Measurements from ENCODE around the gene KIF17. TPM values are rescaled to one million over a fixed set of nuclear protein-coding genes. Genes with fewer than 3 reads are reported as not detected.

KIF17 gene
- total and polyA plus RNA-seq, 8 donors = 0.20 to 1.1 (median 0.69) TPM

DNA sequence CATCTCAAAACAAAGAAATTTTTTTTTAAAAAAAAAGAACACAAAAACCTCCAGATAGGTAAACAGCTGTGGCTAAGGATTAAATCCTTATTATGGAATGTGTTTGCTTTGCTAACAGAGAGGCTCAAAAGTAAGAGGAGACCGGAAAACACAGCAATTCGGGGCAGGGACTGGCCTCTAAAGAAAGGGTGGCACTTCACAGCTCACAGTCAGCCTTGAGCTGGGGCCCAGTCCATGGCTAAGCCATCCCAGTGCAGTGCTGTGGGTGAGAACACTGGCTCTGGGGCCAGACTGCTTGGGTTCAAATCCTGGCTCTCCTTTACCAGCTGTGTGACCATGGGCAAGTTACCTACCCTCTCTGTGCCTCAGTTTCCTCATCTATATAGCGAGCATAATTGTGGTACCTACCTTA, 28.2 kb downstream of the KIF17 start:
- no peaks in the 10 kb centered on the region for H3K4me1 ChIP-seq
- H3K36me3 ChIP-seq = no peaks in the 10 kb centered on the region
- 68 to 76% methylated on average over 3 of the region's 3 CpGs for WGBS, 2 donors
- no peak for ATAC-seq
- TF ChIP-seq, protein P1, sequence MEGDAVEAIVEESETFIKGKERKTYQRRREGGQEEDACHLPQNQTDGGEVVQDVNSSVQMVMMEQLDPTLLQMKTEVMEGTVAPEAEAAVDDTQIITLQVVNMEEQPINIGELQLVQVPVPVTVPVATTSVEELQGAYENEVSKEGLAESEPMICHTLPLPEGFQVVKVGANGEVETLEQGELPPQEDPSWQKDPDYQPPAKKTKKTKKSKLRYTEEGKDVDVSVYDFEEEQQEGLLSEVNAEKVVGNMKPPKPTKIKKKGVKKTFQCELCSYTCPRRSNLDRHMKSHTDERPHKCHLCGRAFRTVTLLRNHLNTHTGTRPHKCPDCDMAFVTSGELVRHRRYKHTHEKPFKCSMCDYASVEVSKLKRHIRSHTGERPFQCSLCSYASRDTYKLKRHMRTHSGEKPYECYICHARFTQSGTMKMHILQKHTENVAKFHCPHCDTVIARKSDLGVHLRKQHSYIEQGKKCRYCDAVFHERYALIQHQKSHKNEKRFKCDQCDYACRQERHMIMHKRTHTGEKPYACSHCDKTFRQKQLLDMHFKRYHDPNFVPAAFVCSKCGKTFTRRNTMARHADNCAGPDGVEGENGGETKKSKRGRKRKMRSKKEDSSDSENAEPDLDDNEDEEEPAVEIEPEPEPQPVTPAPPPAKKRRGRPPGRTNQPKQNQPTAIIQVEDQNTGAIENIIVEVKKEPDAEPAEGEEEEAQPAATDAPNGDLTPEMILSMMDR (IDR thresholded peaks at IDR 0.05) = no peak
- H3K4me3 ChIP-seq = no peak overlapping the region
- H3K27ac ChIP-seq = no peak overlapping the region
- DNase-seq = no peak
- H3K27me3 ChIP-seq = no peaks in the 10 kb centered on the region
- intact Hi-C loops (cut with DNase I) = loop anchor here in 1 of 3 donors (10.0 kb wide), 1 partner anchor 505 kb away; no protein-coding TSS in a partner anchor
- FAIRE-seq = no peak
- H3K9me3 ChIP-seq = no peaks in the 10 kb centered on the region

DNA sequence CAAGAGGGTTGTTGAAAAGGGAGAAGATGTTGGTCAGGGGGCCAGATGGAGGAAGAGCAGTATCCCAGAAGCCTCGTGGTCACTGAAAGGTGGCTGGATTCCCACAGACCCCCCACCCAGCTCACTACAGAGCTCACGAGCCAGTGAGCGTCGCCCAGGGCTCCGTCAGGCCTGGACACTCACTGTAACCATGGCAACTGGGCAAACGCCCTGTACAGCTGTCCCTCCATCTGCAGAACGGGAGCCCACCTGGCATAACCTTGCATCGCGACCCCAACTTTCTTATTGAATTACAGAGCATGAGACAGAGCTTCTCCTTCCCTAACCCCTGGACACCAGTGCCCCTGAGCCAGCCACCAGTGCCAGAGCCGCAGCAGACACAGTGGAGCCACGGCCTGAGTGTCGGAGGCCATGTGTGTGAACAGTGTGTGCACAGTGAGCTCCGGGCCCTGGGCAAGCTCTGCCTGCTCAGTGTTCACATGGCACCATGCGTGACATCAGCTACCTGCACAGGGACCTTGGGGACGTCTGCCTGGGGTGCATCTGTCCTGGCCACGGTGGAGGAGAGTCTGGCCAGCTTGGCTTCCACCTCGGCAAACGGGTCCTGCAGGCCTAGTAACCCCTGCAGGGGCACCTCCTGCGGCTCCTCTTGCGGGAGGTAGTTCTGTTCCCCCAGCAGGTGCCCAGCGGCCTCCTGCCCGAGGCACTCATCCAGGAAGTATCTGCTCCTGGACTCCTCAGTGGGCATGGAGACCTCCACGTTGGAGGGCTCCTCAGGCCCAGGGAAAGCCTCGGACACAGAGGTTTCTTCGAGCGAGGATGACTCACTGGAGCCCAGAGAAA, 30.7 kb downstream of the KIF17 start:
- Histone ChIP-seq H3K27ac (no peak overlapping the region), H3K4me3 (no peak overlapping the region), H3K4me1 (no peaks in the 10 kb centered on the region), H3K9me3 (no peaks in the 10 kb centered on the region), H3K36me3 (no peaks in the 10 kb centered on the region), H3K27me3 (no peaks in the 10 kb centered on the region)
- intact Hi-C loops (cut with DNase I) = no loop called here
- FAIRE-seq = no peak
- TF ChIP-seq, protein P1 (IDR thresholded peaks at IDR 0.05) = no peak
- no peak for DNase-seq
- 71 to 77% methylated on average over 26 of the region's 26 CpGs for WGBS, 2 donors
- no peak for ATAC-seq

DNA sequence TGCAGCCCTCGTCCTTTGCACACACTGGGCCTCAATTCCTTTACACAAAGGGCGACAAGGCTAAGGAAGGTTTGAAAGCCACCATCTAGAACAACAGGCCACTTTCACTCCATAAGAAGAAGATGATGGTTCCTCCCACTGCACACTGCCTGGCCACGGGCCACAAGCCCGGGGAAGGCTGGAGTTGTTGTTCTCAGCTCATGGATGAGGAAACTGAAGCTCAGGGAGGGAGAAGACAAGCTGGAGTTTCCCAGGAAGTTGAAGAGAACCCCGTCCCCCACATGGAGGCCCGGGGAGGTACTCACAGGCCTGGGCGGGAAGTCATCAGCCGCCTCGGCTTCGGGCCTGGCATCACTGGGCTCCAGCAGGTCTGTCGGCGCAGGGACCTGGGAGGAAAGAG, 32.1 kb downstream of the KIF17 start:
- intact Hi-C loops (cut with DNase I) = no loop called here
- ATAC-seq = no peak
- no peak for FAIRE-seq
- peak overlapping the region in 2 of 4 donors; percentile 19 to 33 for H3K27ac ChIP-seq
- no peaks in the 10 kb centered on the region for H3K27me3 ChIP-seq
- WGBS, 2 donors = 84% methylated on average over 12 of the region's 12 CpGs
- H3K9me3 ChIP-seq = no peaks in the 10 kb centered on the region
- no peaks in the 10 kb centered on the region for H3K4me1 ChIP-seq
- TF ChIP-seq, protein P1 (IDR thresholded peaks at IDR 0.05) = no peak
- H3K36me3 ChIP-seq = no peaks in the 10 kb centered on the region
- H3K4me3 ChIP-seq = no peak overlapping the region
- no peak for DNase-seq

DNA sequence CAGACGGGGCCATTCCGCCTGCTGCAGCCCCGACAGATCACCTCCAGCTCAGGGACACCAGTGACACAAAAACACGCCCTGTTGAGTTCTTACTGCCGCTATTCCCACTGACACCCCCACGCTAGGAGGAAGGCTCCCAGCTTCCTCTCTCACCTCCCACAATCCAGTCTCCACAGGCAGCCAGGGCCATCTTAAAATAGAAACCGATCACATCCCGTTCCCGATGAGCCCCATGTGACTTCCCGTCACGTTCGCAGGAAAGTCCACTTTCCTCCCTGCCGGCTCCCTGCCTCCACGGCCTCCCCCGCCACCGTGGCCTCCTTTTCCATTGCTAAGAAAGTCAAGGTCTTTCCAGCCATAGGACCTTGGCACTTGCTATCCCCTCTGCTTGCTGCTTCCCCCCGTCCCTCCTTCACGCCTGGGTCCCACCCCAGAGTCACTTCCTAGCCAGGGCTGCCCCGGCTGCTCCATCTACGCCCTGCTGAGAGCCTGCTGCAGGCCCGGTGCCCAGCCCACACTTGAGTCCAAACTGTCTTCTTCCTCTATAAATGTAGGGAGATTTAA, 32.6 kb downstream of the KIF17 start:
- ATAC-seq (peak in 1 of 4 donors; percentile 20), DNase-seq (no peak), FAIRE-seq (no peak)
- peak overlapping the region in 2 of 4 donors; percentile 27 to 33 for H3K27ac ChIP-seq
- no peaks in the 10 kb centered on the region for H3K9me3 ChIP-seq
- H3K36me3 ChIP-seq = no peaks in the 10 kb centered on the region
- WGBS, 2 donors = 79 to 83% methylated on average over 19 to 21 of the region's 21 CpGs
- intact Hi-C loops (cut with DNase I) = no loop called here
- H3K4me3 ChIP-seq = no peak overlapping the region
- no peaks in the 10 kb centered on the region for H3K4me1 ChIP-seq
- TF ChIP-seq, protein P1 (IDR thresholded peaks at IDR 0.05) = no peak
- no peaks in the 10 kb centered on the region for H3K27me3 ChIP-seq

DNA sequence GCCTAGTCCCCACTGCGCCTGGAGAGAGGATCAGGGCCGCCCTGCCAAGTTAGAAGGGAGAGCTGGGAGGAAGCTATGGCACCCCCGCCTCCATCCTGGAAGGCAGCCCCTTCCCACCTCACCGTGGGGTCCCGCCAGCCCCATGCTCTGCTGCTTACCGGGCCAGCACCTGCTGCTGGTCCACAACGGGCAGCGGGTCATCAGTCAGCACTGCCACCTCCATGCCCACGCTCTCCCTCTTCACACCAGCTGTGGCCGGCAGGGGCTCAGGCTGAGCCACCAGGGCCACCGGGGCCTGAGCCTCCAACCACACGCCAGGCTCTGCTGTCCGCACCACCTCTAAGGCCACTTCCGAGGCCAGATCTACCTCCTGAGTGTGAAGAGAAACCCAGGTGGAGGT, 33.2 kb downstream of the KIF17 start:
- ATAC-seq = no peak
- H3K4me3 ChIP-seq = no peak overlapping the region
- TF ChIP-seq, protein P1 (IDR thresholded peaks at IDR 0.05) = no peak
- no peak for FAIRE-seq
- H3K27me3 ChIP-seq = no peaks in the 10 kb centered on the region
- WGBS, 2 donors = 87 to 89% methylated on average over 10 to 14 of the region's 14 CpGs
- no peaks in the 10 kb centered on the region for H3K36me3 ChIP-seq
- DNase-seq = no peak
- intact Hi-C loops (cut with DNase I) = no loop called here
- peak overlapping the region in 2 of 4 donors; percentile 8 to 27 for H3K27ac ChIP-seq
- no peaks in the 10 kb centered on the region for H3K9me3 ChIP-seq
- H3K4me1 ChIP-seq = no peaks in the 10 kb centered on the region
